T-helper 2 cell treated with Interferon-gamma antibody and Interleukin-4, amounts not matched to agents 5 μg/mL and 100 μg/mL, for 36 hours (primary cell): ENCODE data around the gene UVRAG.
"Not testable (repeated sequence)": the region's sequence is repeated elsewhere in the genome, so short reads cannot be mapped to it uniquely, and the experiment has no call there.

Experiments used
- DNase-seq: peaks from one replicate; pipeline ENCODE4 v3.0.0; 2021; ENCODE audit warnings: low spot score
- H3K27ac Mint-ChIP-seq: one replicate; pipeline ENCODE4 v1.8.0; 2021; ENCODE audit warnings: mild to moderate bottlenecking, mixed read lengths
- H3K27me3 Mint-ChIP-seq: one replicate; pipeline ENCODE4 v1.8.0; 2021; ENCODE audit warnings: low read depth, mixed read lengths
- H3K36me3 Mint-ChIP-seq: one replicate; pipeline ENCODE4 v1.8.0; 2021; ENCODE audit warnings: low read depth, mixed read lengths
- H3K4me1 Mint-ChIP-seq: one replicate; pipeline ENCODE4 v1.8.0; 2021; ENCODE audit warnings: low read depth, mixed read lengths
- H3K4me3 Mint-ChIP-seq: one replicate; pipeline ENCODE4 v1.8.0; 2022; ENCODE audit warnings: mild to moderate bottlenecking, moderate library complexity, mixed read lengths
- H3K9me3 Mint-ChIP-seq: one replicate; pipeline ENCODE4 v1.8.0; 2021; ENCODE audit warnings: mixed read lengths

The UVRAG gene

GRCh38 chr11:75929706-75930105 is 114.7 kb downstream of the UVRAG start:
- Mint-ChIP-seq H3K4me3 (no peak overlapping the region), H3K36me3 (no peaks in the 10 kb centered on the region), H3K4me1 (no peaks in the 10 kb centered on the region), H3K27ac (no peak overlapping the region), H3K27me3 (no peaks in the 10 kb centered on the region), H3K9me3 (no peaks in the 10 kb centered on the region)
- no peak for DNase-seq

DNA sequence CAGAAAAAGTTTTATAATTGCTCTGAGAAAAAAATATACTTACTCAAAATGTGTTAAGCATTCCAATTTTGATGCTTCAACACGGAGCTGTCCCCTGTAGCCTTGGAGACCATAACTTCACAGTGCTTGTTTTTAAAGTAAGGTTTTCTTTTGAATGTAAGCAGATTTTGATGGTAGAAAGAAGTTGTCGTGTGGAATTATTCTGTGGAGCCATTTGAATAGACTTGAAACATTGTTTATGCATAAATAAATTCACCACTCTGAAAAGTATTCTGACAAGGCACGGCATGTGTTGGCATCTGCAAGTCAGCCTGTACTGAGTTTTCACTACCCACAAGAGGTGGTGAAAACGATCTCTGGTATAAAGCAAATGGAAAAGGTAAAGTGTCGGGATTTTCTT is 115.5 kb downstream of the UVRAG start:
- H3K27me3 Mint-ChIP-seq: no peaks in the 10 kb centered on the region
- H3K36me3 Mint-ChIP-seq: no peaks in the 10 kb centered on the region
- no peak for DNase-seq
- H3K27ac Mint-ChIP-seq: no peak overlapping the region
- no peaks in the 10 kb centered on the region for H3K9me3 Mint-ChIP-seq
- H3K4me1 Mint-ChIP-seq: no peaks in the 10 kb centered on the region
- no peak overlapping the region for H3K4me3 Mint-ChIP-seq

- Mint-ChIP-seq H3K4me1 (no peaks in the 10 kb centered on the region), H3K27me3 (no peaks in the 10 kb centered on the region), H3K27ac (no peak overlapping the region), H3K4me3 (no peak overlapping the region), H3K9me3 (no peaks in the 10 kb centered on the region), H3K36me3 (no peaks in the 10 kb centered on the region)
- DNase-seq: no peak
Measured at GRCh38 chr11:75931124-75931523, 116.1 kb downstream of the UVRAG start.

- not testable (repeated sequence) for H3K36me3 Mint-ChIP-seq, H3K27ac Mint-ChIP-seq, H3K27me3 Mint-ChIP-seq, H3K4me1 Mint-ChIP-seq, H3K4me3 Mint-ChIP-seq, H3K9me3 Mint-ChIP-seq, DNase-seq
Measured at GRCh38 chr11:75933736-75934135, 118.7 kb downstream of the UVRAG start.

GRCh38 chr11:75934851-75935250 is 119.8 kb downstream of the UVRAG start:
- no peak for DNase-seq
- H3K27ac Mint-ChIP-seq: no peak overlapping the region
- H3K4me3 Mint-ChIP-seq: no peak overlapping the region
- no peaks in the 10 kb centered on the region for H3K36me3 Mint-ChIP-seq
- no peaks in the 10 kb centered on the region for H3K9me3 Mint-ChIP-seq
- H3K4me1 Mint-ChIP-seq: no peaks in the 10 kb centered on the region
- no peaks in the 10 kb centered on the region for H3K27me3 Mint-ChIP-seq

- H3K36me3 Mint-ChIP-seq: no peaks in the 10 kb centered on the region
Measured at GRCh38 chr11:75938543-75938942, 123.5 kb downstream of the UVRAG start.

GRCh38 chr11:75939516-75939915 is 124.5 kb downstream of the UVRAG start:
- no peaks in the 10 kb centered on the region for H3K9me3 Mint-ChIP-seq
- H3K4me3 Mint-ChIP-seq: no peak overlapping the region
- no peaks in the 10 kb centered on the region for H3K27me3 Mint-ChIP-seq
- H3K27ac Mint-ChIP-seq: no peak overlapping the region
- DNase-seq: no peak
- no peaks in the 10 kb centered on the region for H3K36me3 Mint-ChIP-seq
- no peaks in the 10 kb centered on the region for H3K4me1 Mint-ChIP-seq

More at GRCh38 chr11:75938543-75938942, 123.5 kb downstream of the UVRAG start:
- Mint-ChIP-seq H3K4me1 (no peaks in the 10 kb centered on the region), H3K9me3 (no peaks in the 10 kb centered on the region), H3K4me3 (no peak overlapping the region), H3K27me3 (no peaks in the 10 kb centered on the region), H3K27ac (no peak overlapping the region)
- DNase-seq: no peak

GRCh38 chr11:75939992-75940391 is 125.0 kb downstream of the UVRAG start:
- H3K4me3 Mint-ChIP-seq: no peak overlapping the region

DNA sequence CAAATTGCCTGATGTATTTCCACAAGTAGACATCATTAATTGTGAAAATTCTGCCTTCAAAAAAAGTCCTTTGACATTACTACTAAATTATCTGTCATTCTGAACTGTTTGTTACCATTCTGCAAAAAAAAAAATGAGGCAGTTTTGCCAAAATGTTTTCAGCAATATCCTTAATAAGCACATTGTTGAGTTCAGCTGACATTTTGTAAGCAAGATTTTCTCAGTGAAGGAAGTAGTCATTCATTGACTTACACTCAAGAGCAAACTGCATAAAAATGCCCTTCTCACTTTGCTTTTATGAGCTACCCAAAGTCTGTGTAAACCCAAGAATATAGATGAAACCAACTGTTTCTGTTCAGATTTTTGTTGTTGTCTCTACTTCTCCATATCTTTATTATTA is 125.9 kb downstream of the UVRAG start:
- Mint-ChIP-seq H3K4me3 (no peak overlapping the region), H3K4me1 (no peaks in the 10 kb centered on the region), H3K27me3 (no peaks in the 10 kb centered on the region), H3K9me3 (no peaks in the 10 kb centered on the region), H3K27ac (no peak overlapping the region), H3K36me3 (no peaks in the 10 kb centered on the region)
- no peak for DNase-seq

More at GRCh38 chr11:75939992-75940391, 125.0 kb downstream of the UVRAG start:
- no peak for DNase-seq
- Mint-ChIP-seq H3K36me3 (no peaks in the 10 kb centered on the region), H3K27ac (no peak overlapping the region), H3K4me1 (no peaks in the 10 kb centered on the region), H3K27me3 (no peaks in the 10 kb centered on the region), H3K9me3 (no peaks in the 10 kb centered on the region)

DNA sequence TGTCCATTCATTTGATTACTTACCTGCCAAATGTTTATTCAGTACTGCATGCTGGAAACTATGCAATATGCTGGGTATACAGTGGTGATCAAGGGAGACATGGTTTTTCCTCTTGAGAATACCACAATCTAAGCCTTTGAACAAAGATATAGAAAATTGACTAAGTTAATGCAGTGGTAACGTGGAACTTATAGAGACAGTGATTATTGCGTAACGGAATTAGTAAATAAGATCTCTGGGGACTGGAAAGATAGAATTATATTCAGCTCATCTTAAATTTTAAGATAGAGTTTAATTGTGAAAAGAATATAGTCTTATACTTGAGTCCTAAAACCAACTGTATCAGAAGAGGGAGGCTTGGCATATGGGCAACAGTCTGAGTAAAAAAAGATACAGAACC is 129.5 kb downstream of the UVRAG start:
- Mint-ChIP-seq H3K4me1 (peaks cover 4% of the 10 kb centered on the region), H3K4me3 (no peak overlapping the region), H3K27ac (no peak overlapping the region), H3K9me3 (no peaks in the 10 kb centered on the region), H3K27me3 (no peaks in the 10 kb centered on the region), H3K36me3 (no peaks in the 10 kb centered on the region)
- no peak for DNase-seq

DNA sequence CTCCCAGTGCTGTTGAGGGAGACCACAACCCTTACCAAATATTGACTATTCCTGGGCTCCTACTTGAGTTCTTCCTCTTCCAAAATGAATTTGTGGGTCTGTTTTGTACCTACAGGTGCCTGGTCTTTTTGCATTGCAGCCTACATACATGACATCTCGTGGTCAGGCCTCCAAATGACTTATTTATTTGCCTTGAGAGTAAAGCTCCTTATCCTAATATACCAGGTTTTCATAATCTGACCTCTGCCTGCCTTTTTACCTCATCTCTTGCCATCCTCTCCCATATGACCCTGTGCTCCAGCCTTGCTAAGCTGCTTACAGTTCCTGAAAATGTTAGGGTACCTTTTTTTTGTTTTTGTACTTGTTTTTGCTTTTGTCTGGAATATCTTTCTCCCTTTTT is 130.4 kb downstream of the UVRAG start:
- Mint-ChIP-seq H3K27ac (no peak overlapping the region), H3K4me1 (peaks cover 4% of the 10 kb centered on the region), H3K9me3 (no peaks in the 10 kb centered on the region), H3K36me3 (no peaks in the 10 kb centered on the region), H3K27me3 (no peaks in the 10 kb centered on the region), H3K4me3 (no peak overlapping the region)
- no peak for DNase-seq

DNA sequence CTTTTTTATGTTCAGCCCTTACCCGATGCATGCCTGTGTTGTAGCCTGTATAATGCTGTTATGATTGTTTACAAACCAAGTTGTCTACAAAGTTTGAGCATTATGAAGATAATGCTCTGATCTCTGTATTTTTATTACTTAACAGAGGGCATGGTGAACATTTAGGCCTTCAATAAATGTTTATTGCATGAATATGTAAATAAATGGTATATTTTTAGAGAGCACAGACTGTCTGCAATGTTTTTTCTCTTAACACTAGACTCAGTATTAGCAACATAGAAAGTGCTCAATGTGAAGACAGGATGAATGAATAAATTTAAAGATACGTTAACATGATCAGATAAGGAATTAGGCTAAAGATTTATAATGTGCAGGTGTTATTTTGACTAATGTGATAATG is 130.9 kb downstream of the UVRAG start:
- H3K27me3 Mint-ChIP-seq: no peaks in the 10 kb centered on the region
- DNase-seq: no peak
- H3K9me3 Mint-ChIP-seq: no peaks in the 10 kb centered on the region
- H3K4me3 Mint-ChIP-seq: no peak overlapping the region
- no peaks in the 10 kb centered on the region for H3K36me3 Mint-ChIP-seq
- peaks cover 4% of the 10 kb centered on the region for H3K4me1 Mint-ChIP-seq
- H3K27ac Mint-ChIP-seq: no peak overlapping the region

DNA sequence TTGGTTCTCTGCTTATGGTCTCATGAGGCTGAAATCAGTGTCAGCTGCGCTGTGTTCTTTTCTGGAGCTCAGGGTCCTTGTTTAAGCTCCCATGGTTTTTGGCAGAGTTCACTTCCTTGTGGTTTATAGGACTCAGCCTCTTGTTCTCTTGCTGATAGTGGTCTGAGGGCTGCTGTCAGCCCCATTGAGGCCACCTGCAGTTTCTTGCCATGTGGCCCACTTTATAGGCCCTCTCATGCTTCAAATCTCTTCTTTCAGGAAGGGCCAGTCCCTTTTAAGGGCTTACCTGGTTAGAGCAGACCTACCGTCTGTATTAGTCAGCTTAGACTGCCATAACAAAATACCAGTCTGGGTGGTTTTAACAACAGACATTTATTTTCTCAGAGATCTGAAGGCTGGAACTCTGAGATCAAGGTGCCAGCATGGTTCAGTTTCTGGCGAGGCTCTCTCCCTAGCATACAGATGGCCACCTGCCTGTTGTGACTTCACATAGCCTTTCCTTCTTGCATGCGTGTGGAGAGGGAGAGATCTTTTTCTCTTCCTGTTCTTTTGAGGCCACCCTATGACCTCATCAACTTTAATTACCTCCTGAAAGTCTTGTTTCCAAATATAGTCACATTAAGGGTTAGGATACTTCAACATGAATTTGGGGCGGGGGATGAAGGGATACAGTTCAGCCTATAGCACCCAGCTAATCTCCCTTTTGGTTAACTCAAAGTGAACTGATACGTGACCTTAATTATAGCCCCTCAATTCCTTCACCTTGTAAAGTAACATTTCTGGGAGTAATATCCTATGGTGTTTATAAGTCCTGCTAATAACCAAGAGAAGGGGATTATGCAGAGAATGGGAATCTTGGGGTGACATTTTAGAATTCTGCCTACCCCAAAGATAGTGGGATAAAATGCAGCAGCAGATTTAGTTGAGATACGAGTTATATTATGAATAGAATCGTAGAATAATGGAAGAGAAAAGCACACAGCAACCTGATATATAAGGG is 131.8 kb downstream of the UVRAG start:
- H3K4me1 Mint-ChIP-seq: peaks cover 4% of the 10 kb centered on the region
- H3K27me3 Mint-ChIP-seq: no peaks in the 10 kb centered on the region
- no peaks in the 10 kb centered on the region for H3K36me3 Mint-ChIP-seq
- no peak overlapping the region for H3K27ac Mint-ChIP-seq
- DNase-seq: no peak
- H3K4me3 Mint-ChIP-seq: no peak overlapping the region
- H3K9me3 Mint-ChIP-seq: no peaks in the 10 kb centered on the region

- no peak for DNase-seq
- H3K9me3 Mint-ChIP-seq: no peaks in the 10 kb centered on the region
- H3K27me3 Mint-ChIP-seq: no peaks in the 10 kb centered on the region
- H3K36me3 Mint-ChIP-seq: no peaks in the 10 kb centered on the region
- H3K4me1 Mint-ChIP-seq: peaks cover 4% of the 10 kb centered on the region
- no peak overlapping the region for H3K4me3 Mint-ChIP-seq
- no peak overlapping the region for H3K27ac Mint-ChIP-seq
Measured at GRCh38 chr11:75949023-75949672, 134.1 kb downstream of the UVRAG start.
